T-helper 22 cell (primary cell): Measurements from ENCODE around the gene ILK.

Experiments used
- DNase-seq: peaks from one replicate; pipeline ENCODE4 v3.0.0-alpha.2; 2020; ENCODE audit warnings: low read depth

Gene ILK

DNA sequence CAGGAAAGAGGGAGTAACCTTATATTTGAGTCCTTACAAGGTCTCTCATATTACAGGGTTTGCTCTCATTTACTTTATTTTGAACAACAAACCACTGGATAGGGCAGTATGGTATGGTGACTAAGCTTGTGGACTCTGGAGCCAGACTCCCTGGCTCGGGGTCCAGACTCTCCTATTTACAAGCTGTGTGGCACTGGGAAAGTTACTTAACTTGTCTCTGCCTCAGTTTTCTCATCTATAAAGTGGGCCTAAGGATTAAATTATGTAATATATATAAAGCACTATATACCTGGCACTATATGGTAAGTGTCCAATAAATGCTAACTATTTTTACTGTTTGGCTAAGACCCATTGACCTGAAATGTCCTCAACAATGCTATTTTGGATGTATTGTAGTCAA, 53.8 kb downstream of the ILK start:
- DNase-seq: no peak

DNA sequence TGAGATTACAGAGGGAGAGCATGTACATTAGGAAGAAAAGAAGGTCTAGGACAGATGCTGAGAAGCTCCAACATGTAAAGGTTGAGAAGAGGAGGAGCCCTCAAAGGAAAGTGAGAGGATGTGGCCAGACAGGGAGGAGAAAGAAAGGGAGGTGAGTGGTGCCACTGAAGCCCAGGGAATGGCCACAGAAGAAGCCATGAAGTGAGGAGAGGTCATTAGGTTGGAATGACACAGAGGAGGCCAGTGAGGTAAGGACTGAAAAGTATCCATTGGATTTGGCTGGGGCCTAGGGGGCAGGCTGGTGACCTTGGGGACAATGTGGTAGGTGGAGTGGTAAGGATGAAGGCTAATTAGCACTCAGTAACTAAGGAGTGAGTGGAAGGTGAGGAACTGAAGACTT, 55.1 kb downstream of the ILK start:
- DNase-seq: no peak
